H4 (cell line): ENCODE data around the gene ALDH16A1. TPM values are rescaled to one million over a fixed set of nuclear protein-coding genes. Genes with fewer than 3 reads are reported as not detected.

Source experiments
- DNase-seq: peaks from one replicate; pipeline ENCODE4 v3.0.0-alpha.2; 2015; ENCODE audit warnings: low spot score
- total RNA-seq: library from RNA; depleted of rRNA; stranded (reverse); fragments of >200 nt; shearing (Covaris generic); gene quantifications from 2 replicates; pipeline ENCODE4 v1.2.3, GENCODE V29; 2014; rRNA removed

The ALDH16A1 gene
- total RNA-seq, 1 experiment from 2014 or later, result 17.0 TPM

DNA sequence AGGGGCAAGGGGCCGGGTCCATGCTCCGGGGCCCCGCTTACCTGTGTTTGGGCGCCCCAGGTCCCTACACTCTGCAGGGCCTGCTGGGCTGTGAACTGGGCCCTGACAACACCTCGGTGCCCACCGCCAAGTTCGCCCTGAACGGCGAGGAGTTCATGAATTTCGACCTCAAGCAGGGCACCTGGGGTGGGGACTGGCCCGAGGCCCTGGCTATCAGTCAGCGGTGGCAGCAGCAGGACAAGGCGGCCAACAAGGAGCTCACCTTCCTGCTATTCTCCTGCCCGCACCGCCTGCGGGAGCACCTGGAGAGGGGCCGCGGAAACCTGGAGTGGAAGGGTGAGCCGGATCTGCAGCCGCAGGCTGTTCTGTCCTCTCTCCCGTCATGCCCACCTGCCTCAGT is 61.1 kb downstream of the ALDH16A1 start:
- DNase-seq, result peak; percentile 2

DNA sequence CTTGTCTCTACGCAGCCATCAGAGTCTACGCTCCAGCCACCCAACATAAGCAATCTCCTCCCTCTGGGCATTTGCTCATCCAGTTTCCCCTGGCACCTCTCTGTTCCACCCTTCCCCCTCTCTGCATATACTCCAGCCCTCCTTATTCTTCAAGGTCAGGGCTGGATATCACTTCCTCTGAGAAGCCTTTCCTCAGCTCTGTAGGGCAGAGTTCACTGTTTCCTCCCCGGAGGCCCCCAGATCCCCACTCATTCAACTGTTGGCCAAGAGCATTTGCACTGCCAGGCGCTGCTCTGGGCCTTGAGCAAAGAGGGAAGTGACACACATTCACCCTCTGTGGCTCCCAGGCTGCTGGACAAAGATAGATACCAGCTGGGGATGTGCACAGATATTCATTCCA is 62.7 kb downstream of the ALDH16A1 start:
- DNase-seq, result peak; percentile 3

DNA sequence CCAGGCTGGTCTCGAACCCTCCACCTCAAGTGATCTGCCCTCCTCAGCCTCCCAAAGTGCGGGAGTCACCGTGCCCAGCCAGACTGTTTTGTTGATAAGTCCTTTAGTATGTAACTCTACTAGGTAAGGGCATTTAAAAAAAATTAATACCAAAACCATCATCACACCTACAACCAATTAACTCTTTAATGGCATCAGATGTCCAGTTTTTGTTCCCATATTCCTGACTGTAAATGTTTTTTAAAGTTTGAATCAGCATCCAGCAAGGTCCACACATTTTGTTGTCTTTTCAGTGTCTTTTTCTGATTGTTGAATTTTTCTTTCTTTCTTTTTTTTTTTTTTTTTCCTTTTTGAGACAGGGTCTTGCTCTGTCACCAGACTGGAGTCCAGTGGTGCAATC is 65.0 kb downstream of the ALDH16A1 start:
- DNase-seq, result no peak

Other genes with a start within 250 kb of the ALDH16A1 start
- gene SLC6A16, start 128.0 kb upstream of the ALDH16A1 start, total RNA-seq, result 0.16 and 0.85 TPM in 2 replicates
- gene CD37, start 117.8 kb upstream of the ALDH16A1 start, total RNA-seq, result not detected in 2 replicates
- 48.7 and 54.3 TPM in 2 replicates for gene TEAD2, start 90.8 kb upstream of the ALDH16A1 start, total RNA-seq
- 0.08 and 3.8 TPM in 2 replicates for gene DKKL1, start 89.3 kb upstream of the ALDH16A1 start, total RNA-seq
- gene KASH5, start 65.0 kb upstream of the ALDH16A1 start, total RNA-seq, result not detected in 2 replicates
- not detected in 2 replicates for gene PTH2, start 29.8 kb upstream of the ALDH16A1 start, total RNA-seq
- not detected in 2 replicates for gene GFY, start 27.8 kb upstream of the ALDH16A1 start, total RNA-seq
- 0.25 and 0.45 TPM in 2 replicates for gene SLC17A7, start 11.7 kb upstream of the ALDH16A1 start, total RNA-seq
- gene PIH1D1, start 1.4 kb upstream of the ALDH16A1 start, total RNA-seq, result 99.2 and 113 TPM in 2 replicates
- gene FLT3LG, start 21.0 kb downstream of the ALDH16A1 start, total RNA-seq, result 2.6 and 6.0 TPM in 2 replicates
- gene RPL13A, start 34.4 kb downstream of the ALDH16A1 start, total RNA-seq, result 3,219 and 3,620 TPM in 2 replicates
- 6,191 and 6,227 TPM in 2 replicates for gene RPS11, start 43.2 kb downstream of the ALDH16A1 start, total RNA-seq
- gene FCGRT, start 59.4 kb downstream of the ALDH16A1 start, total RNA-seq, result 2.3 and 2.7 TPM in 2 replicates
- gene RCN3, start 74.8 kb downstream of the ALDH16A1 start, total RNA-seq, result 6.1 and 7.6 TPM in 2 replicates
- gene NOSIP, start 127.3 kb downstream of the ALDH16A1 start, total RNA-seq, result 95.7 and 114 TPM in 2 replicates
- 0.56 TPM in 1 of 2 replicates, not detected in the other for gene PRRG2, start 128.1 kb downstream of the ALDH16A1 start, total RNA-seq
- 0.99 and 1.0 TPM in 2 replicates for gene PRR12, start 138.0 kb downstream of the ALDH16A1 start, total RNA-seq
- gene RRAS, start 186.9 kb downstream of the ALDH16A1 start, total RNA-seq, result 21.5 and 22.7 TPM in 2 replicates
- gene SCAF1, start 189.0 kb downstream of the ALDH16A1 start, total RNA-seq, result 13.9 and 17.5 TPM in 2 replicates
- 123 and 133 TPM in 2 replicates for gene IRF3, start 212.6 kb downstream of the ALDH16A1 start, total RNA-seq
- 9.0 and 14.8 TPM in 2 replicates for gene BCL2L12, start 212.7 kb downstream of the ALDH16A1 start, total RNA-seq
- gene PRMT1, start 224.0 kb downstream of the ALDH16A1 start, total RNA-seq, result 629 and 716 TPM in 2 replicates
- 0.08 and 1.4 TPM in 2 replicates for gene ADM5, start 236.4 kb downstream of the ALDH16A1 start, total RNA-seq
- 1.6 and 2.6 TPM in 2 replicates for gene CPT1C, start 237.9 kb downstream of the ALDH16A1 start, total RNA-seq